OCI-LY7 (cell line): ENCODE measurements around the gene ADPRH. TPM values are rescaled to one million over a fixed set of nuclear protein-coding genes. Genes with fewer than 3 reads are reported as not detected.

Experiments
- BruUV-seq: library from RNA; stranded (reverse); fragments of 400-500 nt; replicated peaks from 2 replicates; lab custom pipeline; 2021; lab: Mats Ljungman, UMichigan
- CTCF ChIA-PET: fragments of 300-600 bp; sonication (Branson Sonifier 250); formaldehyde crosslinking; loops from one replicate; lab custom pipeline; 2022; ENCODE audit warnings: antibody characterized with exemption; ENCODE audit not compliant: unreplicated experiment; lab: Charles Lee
- POLR2A ChIA-PET: fragments of 300-600 bp; sonication (Branson Sonifier 250); formaldehyde crosslinking; loops from one replicate; lab custom pipeline; 2022; ENCODE audit warnings: antibody characterized with exemption; lab: Charles Lee
- DNase-seq: peaks from one replicate; pipeline ENCODE4 v3.0.0-alpha.2; 2015; ENCODE audit warnings: low spot score
- H2AFZ ChIP-seq: fragments of 200-600 bp; sonication (generic), shearing (Covaris generic); 2 replicates; pipeline ENCODE4 v1.6.1; 2014; ENCODE audit warnings: mild to moderate bottlenecking, antibody characterized with exemption, low read length, moderate library complexity
- H3K27ac ChIP-seq: fragments of 200-600 bp; sonication (generic); 2 replicates; pipeline ENCODE4 v1.5.1; 2014; ENCODE audit warnings: mixed run types, low read depth, mild to moderate bottlenecking, moderate library complexity, low read length, inconsistent platforms; ENCODE audit not compliant: poor library complexity, severe bottlenecking
- H3K36me3 ChIP-seq: fragments of 200-600 bp; sonication (generic); 2 replicates; pipeline ENCODE4 v1.6.1; 2014; ENCODE audit warnings: mild to moderate bottlenecking, antibody characterized with exemption, low read length, moderate library complexity, mixed read lengths; ENCODE audit not compliant: insufficient read depth
- H3K4me1 ChIP-seq: fragments of 200-600 bp; sonication (generic); 2 replicates; pipeline ENCODE4 v1.5.1; 2014; ENCODE audit warnings: mild to moderate bottlenecking, low read length; ENCODE audit not compliant: insufficient read depth, poor library complexity, severe bottlenecking
- H3K4me2 ChIP-seq: fragments of 200-600 bp; sonication (generic); 2 replicates; pipeline ENCODE4 v1.6.1; 2014; ENCODE audit warnings: mild to moderate bottlenecking, low read length
- H3K4me3 ChIP-seq: fragments of 200-600 bp; sonication (generic); 2 replicates; pipeline ENCODE4 v1.5.1; 2014; ENCODE audit warnings: mild to moderate bottlenecking, low read depth, low read length; ENCODE audit not compliant: poor library complexity, severe bottlenecking
- H3K79me2 ChIP-seq: fragments of 200-600 bp; sonication (generic); 2 replicates; pipeline ENCODE4 v1.6.1; 2016; ENCODE audit warnings: low read depth, mild to moderate bottlenecking, low read length, moderate library complexity, mixed read lengths; ENCODE audit not compliant: insufficient read depth
- H3K9me2 ChIP-seq: fragments of 200-600 bp; sonication (generic); 2 replicates; pipeline ENCODE4 v1.6.1; 2016; ENCODE audit warnings: mild to moderate bottlenecking, low read length, mixed read lengths; ENCODE audit not compliant: insufficient read depth
- H3K9me3 ChIP-seq: fragments of 200-600 bp; sonication (generic); 2 replicates; pipeline ENCODE4 v1.6.1; 2014; ENCODE audit warnings: mild to moderate bottlenecking, mixed run types, low read length, mixed read lengths
- H4K20me1 ChIP-seq: fragments of 200-600 bp; sonication (generic); 2 replicates; pipeline ENCODE4 v1.6.1; 2014; ENCODE audit warnings: mild to moderate bottlenecking, antibody characterized with exemption, low read length, moderate library complexity, mixed read lengths; ENCODE audit not compliant: insufficient read depth
- EZH2phosphoT487 ChIP-seq: fragments of 200-600 bp; sonication (generic); IDR thresholded peaks from 2 replicates; pipeline ENCODE4 v1.6.1; 2018; ENCODE audit warnings: low read depth, borderline replicate concordance, mild to moderate bottlenecking, mixed run types, antibody characterized with exemption, low read length, moderate library complexity, mixed read lengths
- intact Hi-C: fragments of 100-400 bp; cut with micrococcal nuclease; formaldehyde crosslinking; loops from one replicate; pipeline ENCODE4 v1.10.0; 2022; ENCODE audit not compliant: unreplicated experiment
- total RNA-seq, 2 experiments: library from RNA; depleted of rRNA in 1 of 2; stranded (reverse); fragments of >200 nt in 1 of 2; shearing (Covaris generic) in 1 of 2; gene quantifications; 2 replicates each; pipeline ENCODE4 v1.2.3, GENCODE V29; 2014 to 2022
- TF ChIP-seq, protein P1 (sequence below): fragments of 200-600 bp; sonication (generic); conservative IDR thresholded peaks from 2 replicates; pipeline ENCODE4 v1.5.1; 2014; ENCODE audit warnings: mild to moderate bottlenecking, antibody characterized with exemption, low read length, moderate library complexity, mixed read lengths

Gene ADPRH
- total RNA-seq, 2 experiments from 2014 or later: not detected

DNA sequence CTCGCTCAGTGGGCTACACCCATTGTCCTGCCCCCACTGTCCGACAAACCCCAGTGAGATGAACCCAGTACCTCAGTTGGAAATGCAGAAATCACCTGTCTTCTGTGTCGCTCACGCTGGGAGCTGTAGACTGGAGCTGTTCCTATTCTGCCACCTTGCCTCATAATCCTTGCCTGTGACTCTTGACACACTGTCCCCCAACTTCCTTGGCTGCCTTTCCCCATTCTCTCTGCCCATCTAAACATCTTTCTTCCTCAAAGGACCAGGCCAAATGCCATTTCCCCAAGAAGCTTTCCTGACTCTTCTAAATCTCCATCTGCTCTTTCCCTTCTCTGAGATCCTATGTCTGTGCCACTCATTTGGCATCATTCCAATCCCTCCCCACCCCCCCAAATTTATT, 10.1 kb upstream of the ADPRH start:
- Histone ChIP-seq H3K9me2 (no peaks in the 10 kb centered on the region), H2AFZ (no peak overlapping the region), H3K79me2 (no peaks in the 10 kb centered on the region), H3K4me3 (no peak overlapping the region), H4K20me1 (no peaks in the 10 kb centered on the region), H3K4me1 (no peaks in the 10 kb centered on the region), H3K9me3 (no peaks in the 10 kb centered on the region), H3K36me3 (no peaks in the 10 kb centered on the region), H3K4me2 (no peak overlapping the region), H3K27ac (no peak overlapping the region)
- CTCF ChIA-PET: no interaction called here
- no peak for DNase-seq
- BruUV-seq: no TSS peak
- intact Hi-C loops: no loop called here
- TF ChIP-seq EZH2phosphoT487: no peak
- TF ChIP-seq, protein P1, sequence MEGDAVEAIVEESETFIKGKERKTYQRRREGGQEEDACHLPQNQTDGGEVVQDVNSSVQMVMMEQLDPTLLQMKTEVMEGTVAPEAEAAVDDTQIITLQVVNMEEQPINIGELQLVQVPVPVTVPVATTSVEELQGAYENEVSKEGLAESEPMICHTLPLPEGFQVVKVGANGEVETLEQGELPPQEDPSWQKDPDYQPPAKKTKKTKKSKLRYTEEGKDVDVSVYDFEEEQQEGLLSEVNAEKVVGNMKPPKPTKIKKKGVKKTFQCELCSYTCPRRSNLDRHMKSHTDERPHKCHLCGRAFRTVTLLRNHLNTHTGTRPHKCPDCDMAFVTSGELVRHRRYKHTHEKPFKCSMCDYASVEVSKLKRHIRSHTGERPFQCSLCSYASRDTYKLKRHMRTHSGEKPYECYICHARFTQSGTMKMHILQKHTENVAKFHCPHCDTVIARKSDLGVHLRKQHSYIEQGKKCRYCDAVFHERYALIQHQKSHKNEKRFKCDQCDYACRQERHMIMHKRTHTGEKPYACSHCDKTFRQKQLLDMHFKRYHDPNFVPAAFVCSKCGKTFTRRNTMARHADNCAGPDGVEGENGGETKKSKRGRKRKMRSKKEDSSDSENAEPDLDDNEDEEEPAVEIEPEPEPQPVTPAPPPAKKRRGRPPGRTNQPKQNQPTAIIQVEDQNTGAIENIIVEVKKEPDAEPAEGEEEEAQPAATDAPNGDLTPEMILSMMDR: no peak
- POLR2A ChIA-PET: no interaction called here

DNA sequence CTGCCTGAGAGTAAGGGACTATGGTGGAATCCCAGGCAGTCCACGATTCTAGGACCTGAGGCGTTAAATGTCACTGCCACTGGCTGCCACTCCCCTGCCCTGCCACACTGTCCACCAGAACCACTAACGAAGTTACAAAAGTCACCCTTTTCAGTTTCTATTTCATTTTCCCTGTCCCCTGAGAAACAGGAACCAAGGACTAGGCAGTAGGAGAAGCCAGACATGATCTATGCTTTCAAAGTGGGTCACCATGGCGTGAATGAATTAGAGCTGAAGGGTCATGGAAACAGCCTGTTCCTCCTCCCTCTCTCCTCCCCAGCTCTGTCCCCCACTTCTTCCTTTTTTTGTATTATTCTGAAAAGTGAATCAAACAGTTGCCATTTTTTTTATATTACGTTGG, 9.1 kb upstream of the ADPRH start:
- no peaks in the 10 kb centered on the region for H3K79me2 ChIP-seq
- TF ChIP-seq, protein P1: no peak
- no peak for TF ChIP-seq EZH2phosphoT487
- no peaks in the 10 kb centered on the region for H4K20me1 ChIP-seq
- intact Hi-C loops: no loop called here
- H3K9me3 ChIP-seq: no peaks in the 10 kb centered on the region
- H3K27ac ChIP-seq: no peak overlapping the region
- no peaks in the 10 kb centered on the region for H3K36me3 ChIP-seq
- H3K4me1 ChIP-seq: no peaks in the 10 kb centered on the region
- BruUV-seq: no TSS peak
- H3K4me3 ChIP-seq: no peak overlapping the region
- ChIA-PET CTCF (no interaction called here), POLR2A (no interaction called here)
- no peaks in the 10 kb centered on the region for H3K9me2 ChIP-seq
- H3K4me2 ChIP-seq: no peak overlapping the region
- no peak overlapping the region for H2AFZ ChIP-seq
- DNase-seq: no peak

DNA sequence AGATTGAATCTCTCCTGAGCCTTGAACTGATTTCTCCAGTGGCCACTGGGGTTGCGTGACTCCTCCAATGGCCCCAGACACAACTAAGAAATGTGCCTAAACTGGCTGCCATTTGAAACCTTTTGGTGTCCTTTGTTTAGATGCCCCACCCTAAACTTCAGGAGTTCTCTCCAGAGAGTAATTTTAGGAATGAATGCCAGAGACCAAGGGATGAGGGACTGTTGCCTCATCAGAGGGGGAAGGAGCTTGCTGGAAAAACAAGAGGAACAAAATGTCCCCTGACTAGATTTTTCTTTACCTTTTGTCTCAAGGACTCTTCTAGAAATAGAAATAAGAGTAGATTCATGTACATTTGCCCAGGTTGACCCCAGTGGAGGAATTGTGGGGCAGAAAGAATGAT, 8.1 kb upstream of the ADPRH start:
- Histone ChIP-seq H3K9me2 (no peaks in the 10 kb centered on the region), H3K79me2 (no peaks in the 10 kb centered on the region), H4K20me1 (no peaks in the 10 kb centered on the region), H3K9me3 (no peaks in the 10 kb centered on the region), H2AFZ (no peak overlapping the region), H3K4me2 (no peak overlapping the region), H3K36me3 (no peaks in the 10 kb centered on the region), H3K4me3 (no peak overlapping the region), H3K27ac (no peak overlapping the region), H3K4me1 (no peaks in the 10 kb centered on the region)
- intact Hi-C loops: no loop called here
- no TSS peak for BruUV-seq
- no peak for TF ChIP-seq EZH2phosphoT487
- TF ChIP-seq, protein P1: no peak
- ChIA-PET POLR2A (no interaction called here), CTCF (no interaction called here)
- DNase-seq: no peak
